Measurements from ENCODE around the gene SH3RF3. TPM values are rescaled to one million over a fixed set of nuclear protein-coding genes. Genes with fewer than 3 reads are reported as not detected.

The SH3RF3 gene
- total RNA-seq, 1 experiment from 2014 or later = 0.98 TPM

DNA sequence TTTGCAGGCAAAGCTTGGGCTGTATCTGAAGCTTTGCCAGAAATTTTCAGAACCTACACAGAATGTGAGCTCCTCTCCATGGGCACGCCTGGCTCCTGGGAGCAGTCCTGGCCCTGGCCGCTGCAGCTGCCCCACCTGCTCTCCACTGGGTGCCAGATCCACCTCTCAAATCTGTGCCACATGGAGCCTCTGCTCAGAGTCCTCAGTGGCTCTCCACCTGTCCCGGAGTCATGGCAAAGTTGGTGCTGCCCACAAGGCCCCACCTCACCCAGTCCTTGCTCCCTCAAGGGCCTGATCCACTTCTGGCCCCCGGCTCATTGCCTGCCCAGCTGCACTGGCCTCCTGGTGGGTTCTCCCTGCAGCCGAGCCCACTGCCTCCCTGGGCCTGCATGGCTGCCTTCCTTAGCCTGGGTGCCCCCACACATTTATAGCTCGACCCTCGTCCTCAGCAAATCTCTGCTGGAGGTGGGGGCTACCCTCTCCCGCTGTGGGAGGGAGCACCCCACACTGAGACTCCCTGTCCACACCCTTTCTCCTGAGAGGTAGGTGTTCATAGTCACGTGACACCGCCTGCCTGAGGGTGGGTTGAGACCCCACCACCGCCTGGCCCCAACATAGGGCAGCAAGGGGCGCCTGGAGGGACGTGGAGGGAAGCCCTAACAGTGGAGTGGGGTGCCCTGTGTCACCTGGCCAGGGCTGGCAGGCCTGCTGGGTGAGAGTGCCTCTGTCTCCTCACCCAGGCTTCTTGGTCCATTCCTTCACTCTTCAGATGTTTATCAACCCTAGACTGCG, 224.1 kb downstream of the SH3RF3 start:
- intact Hi-C loops (cut with micrococcal nuclease; ENCODE audit: unreplicated experiment) = no loop called here

DNA sequence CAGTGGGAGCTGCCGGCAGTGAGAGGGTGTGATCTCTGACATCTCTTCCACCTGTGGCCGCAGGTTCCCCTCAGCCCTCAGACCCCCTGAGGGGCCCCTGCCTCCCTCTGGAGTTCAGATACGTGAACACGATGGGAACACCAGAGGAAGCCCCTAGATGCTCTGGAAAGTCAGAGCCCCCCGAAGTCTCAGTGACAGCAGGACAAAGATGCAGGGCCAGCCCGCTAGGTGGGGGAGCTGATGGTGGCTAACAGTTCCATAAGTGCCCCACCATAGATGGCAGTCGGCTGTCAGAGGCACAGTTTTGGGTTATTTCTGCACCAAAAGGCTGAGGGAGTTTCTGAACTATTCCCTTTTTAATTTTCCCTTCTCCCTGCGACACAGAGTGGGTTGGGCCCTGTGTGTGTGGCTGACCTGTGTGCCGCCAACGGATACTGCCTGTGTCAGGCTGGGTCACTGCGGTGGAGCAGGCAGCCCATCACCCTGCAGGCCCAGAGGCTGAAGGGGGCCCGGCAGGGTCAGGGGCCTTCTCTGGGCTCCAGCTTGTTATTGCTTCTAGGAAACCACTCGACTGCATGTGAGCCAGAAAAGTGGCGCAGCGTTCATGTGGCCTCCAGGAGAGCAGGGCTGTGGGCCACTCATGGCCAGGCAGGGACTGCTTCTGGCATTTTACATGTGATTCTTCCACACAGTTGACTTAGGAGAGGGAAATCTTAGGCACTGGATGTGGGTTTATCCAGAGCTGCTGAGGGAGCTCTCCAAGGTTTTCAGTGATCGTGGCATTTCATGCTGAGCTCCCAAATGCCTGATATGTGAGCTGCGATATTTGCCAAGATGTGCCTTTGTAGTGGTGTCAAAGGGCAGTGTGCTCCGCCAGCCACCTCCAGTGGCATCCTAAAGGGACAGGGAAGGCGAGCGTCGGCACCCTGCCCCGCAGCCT, 225.1 kb downstream of the SH3RF3 start:
- intact Hi-C loops (cut with micrococcal nuclease; ENCODE audit: unreplicated experiment) = no loop called here
- Histone ChIP-seq H3K9me3 (0 out of 2 replicates have a peak, but pooled peaks cover 2% of the 10 kb centered on the region), H3K4me3 (ENCODE audit: low read depth, low read length) (no peak overlapping the region), H3K27me3 (replicated peaks; ENCODE audit: control insufficient read depth, insufficient read depth, low read length) (no peaks in the 10 kb centered on the region; the same call in 1 of the 2 replicates), H3K4me1 (no peaks in the 10 kb centered on the region), H3K36me3 (ENCODE audit: control insufficient read depth, insufficient read depth, low read length) (no peaks in the 10 kb centered on the region)
- ChIA-PET CTCF (no interaction called here), POLR2A (no interaction called here)
- BruUV-seq (replicated peaks) = no TSS peak
- Mint-ChIP-seq H3K4me1 (ENCODE audit: low read depth, unreplicated experiment) (no peaks in the 10 kb centered on the region), H3K9me3 (ENCODE audit: unreplicated experiment) (no peaks in the 10 kb centered on the region), H3K36me3 (ENCODE audit: insufficient read depth, unreplicated experiment) (no peaks in the 10 kb centered on the region), H3K27ac (ENCODE audit: unreplicated experiment) (no peak overlapping the region), H3K27me3 (ENCODE audit: insufficient read depth, unreplicated experiment) (peaks cover 2% of the 10 kb centered on the region), H3K4me3 (ENCODE audit: unreplicated experiment) (no peak overlapping the region)
- TF ChIP-seq, protein P1, sequence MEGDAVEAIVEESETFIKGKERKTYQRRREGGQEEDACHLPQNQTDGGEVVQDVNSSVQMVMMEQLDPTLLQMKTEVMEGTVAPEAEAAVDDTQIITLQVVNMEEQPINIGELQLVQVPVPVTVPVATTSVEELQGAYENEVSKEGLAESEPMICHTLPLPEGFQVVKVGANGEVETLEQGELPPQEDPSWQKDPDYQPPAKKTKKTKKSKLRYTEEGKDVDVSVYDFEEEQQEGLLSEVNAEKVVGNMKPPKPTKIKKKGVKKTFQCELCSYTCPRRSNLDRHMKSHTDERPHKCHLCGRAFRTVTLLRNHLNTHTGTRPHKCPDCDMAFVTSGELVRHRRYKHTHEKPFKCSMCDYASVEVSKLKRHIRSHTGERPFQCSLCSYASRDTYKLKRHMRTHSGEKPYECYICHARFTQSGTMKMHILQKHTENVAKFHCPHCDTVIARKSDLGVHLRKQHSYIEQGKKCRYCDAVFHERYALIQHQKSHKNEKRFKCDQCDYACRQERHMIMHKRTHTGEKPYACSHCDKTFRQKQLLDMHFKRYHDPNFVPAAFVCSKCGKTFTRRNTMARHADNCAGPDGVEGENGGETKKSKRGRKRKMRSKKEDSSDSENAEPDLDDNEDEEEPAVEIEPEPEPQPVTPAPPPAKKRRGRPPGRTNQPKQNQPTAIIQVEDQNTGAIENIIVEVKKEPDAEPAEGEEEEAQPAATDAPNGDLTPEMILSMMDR (IDR thresholded peaks at IDR 0.05; ENCODE audit: insufficient read depth in 1 of 2, low read depth in 1 of 2, low read length in 1 of 2, severe bottlenecking in 1 of 2, unreplicated experiment in 1 of 2) = no peak
- DNase-seq = no peak

More for the DNA sequence above, 224.1 kb downstream of the SH3RF3 start:
- no peaks in the 10 kb centered on the region for H3K36me3 Mint-ChIP-seq (ENCODE audit: insufficient read depth, unreplicated experiment)
- Histone ChIP-seq H3K9me3 (0 out of 2 replicates have a peak, but pooled peaks cover 2% of the 10 kb centered on the region), H3K27me3 (replicated peaks; ENCODE audit: control insufficient read depth, insufficient read depth, low read length) (no peaks in the 10 kb centered on the region; the same call in 1 of the 2 replicates), H3K4me1 (no peaks in the 10 kb centered on the region), H3K36me3 (ENCODE audit: control insufficient read depth, insufficient read depth, low read length) (no peaks in the 10 kb centered on the region), H3K4me3 (ENCODE audit: low read depth, low read length) (no peak overlapping the region)
- no peaks in the 10 kb centered on the region for H3K9me3 Mint-ChIP-seq (ENCODE audit: unreplicated experiment)
- peaks cover 5% of the 10 kb centered on the region for H3K27me3 Mint-ChIP-seq (ENCODE audit: insufficient read depth, unreplicated experiment)
- no peak overlapping the region for H3K4me3 Mint-ChIP-seq (ENCODE audit: unreplicated experiment)
- ChIA-PET CTCF (no interaction called here), POLR2A (no interaction called here)
- BruUV-seq (replicated peaks) = no TSS peak
- DNase-seq = no peak
- H3K27ac Mint-ChIP-seq (ENCODE audit: unreplicated experiment) = no peak overlapping the region
- H3K4me1 Mint-ChIP-seq (ENCODE audit: low read depth, unreplicated experiment) = no peaks in the 10 kb centered on the region
- TF ChIP-seq, protein P1 (IDR thresholded peaks at IDR 0.05; ENCODE audit: insufficient read depth in 1 of 2, low read depth in 1 of 2, low read length in 1 of 2, severe bottlenecking in 1 of 2, unreplicated experiment in 1 of 2) = no peak

DNA sequence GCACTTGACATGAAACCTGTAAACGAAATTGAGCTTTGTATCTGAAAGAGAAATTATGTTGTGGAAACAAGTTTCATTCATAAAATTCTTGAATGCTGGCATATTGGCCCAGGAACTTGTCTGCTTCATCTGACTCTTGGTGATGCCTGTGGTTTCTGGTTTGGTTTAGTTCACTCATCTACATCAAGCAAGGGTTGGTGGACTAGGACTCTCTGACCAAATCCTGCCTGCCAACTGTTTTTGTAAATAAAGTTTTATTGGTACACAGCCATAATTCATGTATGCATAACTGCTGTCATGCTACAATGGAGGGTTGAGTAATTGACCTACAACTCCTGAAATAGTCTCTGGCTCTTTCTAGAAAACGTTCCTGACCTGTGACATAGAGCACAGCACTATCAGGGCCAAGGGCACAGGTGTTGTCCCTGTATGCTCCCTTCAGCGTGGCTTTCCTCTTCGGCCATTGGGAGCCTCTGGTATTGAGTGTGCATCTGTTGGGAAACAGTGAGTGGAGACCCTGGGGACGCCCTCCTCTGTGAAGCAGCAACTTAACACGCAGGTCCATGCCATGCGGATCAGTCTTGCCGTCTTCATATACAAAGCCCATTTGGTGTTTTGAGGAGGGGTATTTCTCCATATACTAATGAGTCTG, 226.3 kb downstream of the SH3RF3 start:
- no peaks in the 10 kb centered on the region for H3K36me3 ChIP-seq (ENCODE audit: control insufficient read depth, insufficient read depth, low read length)
- TF ChIP-seq, protein P1 (IDR thresholded peaks at IDR 0.05; ENCODE audit: insufficient read depth in 1 of 2, low read depth in 1 of 2, low read length in 1 of 2, severe bottlenecking in 1 of 2, unreplicated experiment in 1 of 2) = no peak
- H3K27ac Mint-ChIP-seq (ENCODE audit: unreplicated experiment) = no peak overlapping the region
- no peaks in the 10 kb centered on the region for H3K36me3 Mint-ChIP-seq (ENCODE audit: insufficient read depth, unreplicated experiment)
- no peak overlapping the region for H3K4me3 Mint-ChIP-seq (ENCODE audit: unreplicated experiment)
- CTCF ChIA-PET = no interaction called here
- no TSS peak for BruUV-seq (replicated peaks)
- H3K4me1 ChIP-seq = no peaks in the 10 kb centered on the region
- H3K4me3 ChIP-seq (ENCODE audit: low read depth, low read length) = no peak overlapping the region
- intact Hi-C loops (cut with micrococcal nuclease; ENCODE audit: unreplicated experiment) = no loop called here
- 0 out of 2 replicates have a peak, but pooled peaks cover 2% of the 10 kb centered on the region for H3K9me3 ChIP-seq
- H3K27me3 Mint-ChIP-seq (ENCODE audit: insufficient read depth, unreplicated experiment) = peaks cover 4% of the 10 kb centered on the region
- no peaks in the 10 kb centered on the region for H3K4me1 Mint-ChIP-seq (ENCODE audit: low read depth, unreplicated experiment)
- no peaks in the 10 kb centered on the region; the same call in 1 of the 2 replicates for H3K27me3 ChIP-seq (replicated peaks; ENCODE audit: control insufficient read depth, insufficient read depth, low read length)
- no peak for DNase-seq
- no peaks in the 10 kb centered on the region for H3K9me3 Mint-ChIP-seq (ENCODE audit: unreplicated experiment)
- POLR2A ChIA-PET = no interaction called here

Measured in Caco-2 (cell line).